HG03354 (cell line): ENCODE measurements around the gene SLC5A6.
"Not testable (repeated sequence)": the region's sequence is repeated elsewhere in the genome, so short reads cannot be mapped to it uniquely, and the experiment has no call there.

ENCODE experiments used
- ATAC-seq: cut with Tn5 transposase; IDR thresholded peaks from one replicate; pipeline ENCODE4 v1.9.1; 2021; ENCODE audit warnings: mild to moderate bottlenecking; ENCODE audit not compliant: unreplicated experiment, poor library complexity, severe bottlenecking

Gene SLC5A6

DNA sequence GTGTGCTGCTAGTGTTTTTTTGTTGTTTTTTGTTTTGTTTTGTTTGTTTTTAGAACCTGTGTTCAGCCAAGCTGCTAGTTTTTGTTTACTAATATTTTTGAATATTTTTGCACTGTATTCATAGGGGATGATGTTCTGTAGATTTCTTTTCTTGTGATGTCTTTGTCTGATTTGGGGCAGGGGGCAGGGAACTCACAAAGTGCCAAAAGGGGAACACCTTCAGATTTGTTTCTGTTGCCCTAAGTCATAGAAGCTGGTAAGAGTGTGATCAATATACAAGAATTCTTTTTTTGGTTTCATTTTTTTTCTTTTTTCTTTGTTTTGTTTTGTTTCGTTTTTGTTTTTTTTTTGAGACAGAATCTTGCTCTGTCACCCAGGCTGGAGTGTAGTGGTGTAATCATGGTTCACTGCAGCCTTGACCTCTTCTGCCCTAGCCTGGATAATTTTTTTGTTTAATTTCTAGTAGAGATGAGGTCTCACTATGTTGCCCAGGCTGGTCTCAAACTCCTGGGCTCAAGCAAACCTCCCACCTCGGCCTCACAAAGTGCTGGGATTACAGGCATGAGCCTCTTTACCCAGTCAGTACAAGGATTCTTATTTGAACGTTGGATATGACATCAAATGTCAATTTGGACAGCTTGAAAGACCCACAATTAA, 32.6 kb downstream of the SLC5A6 start:
- ATAC-seq = no peak

DNA sequence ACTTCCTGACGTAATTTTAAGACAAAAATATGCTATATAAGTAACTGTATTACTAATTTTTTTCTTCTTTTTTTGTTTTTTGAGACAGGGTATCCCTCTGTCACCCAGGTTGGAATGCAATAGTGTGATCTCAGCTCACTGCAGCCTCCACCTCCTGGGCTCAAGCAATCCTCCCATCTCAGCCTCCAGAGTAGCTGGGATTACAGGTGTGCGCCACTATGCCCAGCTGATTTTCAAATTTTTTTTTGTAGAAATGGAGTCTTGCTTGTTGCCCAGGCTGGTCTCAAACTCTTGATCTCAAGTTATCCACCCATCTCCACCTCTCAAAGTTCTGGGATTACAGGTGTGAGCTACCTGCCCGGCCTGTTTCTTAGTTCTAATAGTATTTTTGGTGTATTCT, 33.6 kb downstream of the SLC5A6 start:
- no peak for ATAC-seq

DNA sequence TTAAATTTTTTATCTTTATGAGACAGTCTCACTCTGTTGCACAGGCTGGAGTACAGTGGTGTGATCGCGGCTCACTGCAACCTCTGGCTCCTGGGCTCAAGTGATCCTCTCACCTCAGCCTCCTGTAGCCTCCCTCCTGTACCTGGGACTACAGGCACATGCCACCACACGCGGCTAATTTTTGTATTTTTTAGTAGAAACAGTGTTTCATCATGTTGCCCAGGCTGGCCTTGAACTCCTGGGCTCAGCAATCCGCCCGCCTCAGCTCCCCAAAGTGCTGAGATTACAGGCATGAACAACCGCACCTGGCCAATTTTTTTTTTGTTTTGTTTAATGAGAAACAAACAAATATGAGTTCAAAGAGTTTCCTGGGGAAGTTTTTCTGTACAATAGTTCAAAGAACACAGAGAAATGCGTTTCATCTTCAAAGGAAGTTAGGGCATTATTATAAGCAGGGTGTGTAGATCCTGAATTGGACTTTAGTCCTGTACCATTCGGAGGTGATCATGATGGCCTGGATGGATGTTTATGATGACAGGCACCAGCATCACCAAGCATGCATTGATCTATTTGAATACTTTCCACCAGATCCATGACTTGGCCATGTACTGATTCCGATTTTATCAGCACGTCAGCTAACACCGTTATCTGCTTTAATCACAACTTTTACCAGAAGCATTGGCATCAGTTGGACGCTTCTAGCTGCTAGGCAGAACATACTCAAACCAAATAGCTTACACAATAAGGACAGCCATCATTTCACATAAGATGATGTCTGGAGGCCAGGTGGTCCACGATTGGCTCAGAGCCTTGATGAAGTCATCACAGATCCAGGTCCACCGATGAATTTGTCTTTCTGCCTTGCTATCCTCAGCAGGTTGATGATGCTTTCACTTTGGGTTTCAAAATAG, 34.4 kb downstream of the SLC5A6 start:
- no peak for ATAC-seq

DNA sequence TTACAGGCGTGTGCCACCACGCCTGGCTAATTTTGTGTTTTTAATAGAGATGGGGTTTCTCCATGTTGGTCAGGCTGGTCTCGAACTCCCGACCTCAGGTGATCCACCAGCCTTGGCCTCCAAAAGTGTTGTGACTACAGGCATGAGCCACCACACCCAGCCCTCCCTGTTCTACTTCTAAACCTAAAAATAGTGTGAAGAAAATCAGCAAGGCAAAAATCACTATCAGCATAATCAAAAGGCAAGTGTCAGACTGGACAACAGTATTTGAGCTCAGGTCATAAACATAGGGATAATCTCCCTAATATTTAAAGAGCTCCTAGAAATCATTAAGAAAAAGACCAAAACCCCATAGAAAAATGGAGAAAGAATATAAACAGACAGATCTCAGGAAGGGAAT, 36.3 kb downstream of the SLC5A6 start:
- ATAC-seq = not testable (repeated sequence)

DNA sequence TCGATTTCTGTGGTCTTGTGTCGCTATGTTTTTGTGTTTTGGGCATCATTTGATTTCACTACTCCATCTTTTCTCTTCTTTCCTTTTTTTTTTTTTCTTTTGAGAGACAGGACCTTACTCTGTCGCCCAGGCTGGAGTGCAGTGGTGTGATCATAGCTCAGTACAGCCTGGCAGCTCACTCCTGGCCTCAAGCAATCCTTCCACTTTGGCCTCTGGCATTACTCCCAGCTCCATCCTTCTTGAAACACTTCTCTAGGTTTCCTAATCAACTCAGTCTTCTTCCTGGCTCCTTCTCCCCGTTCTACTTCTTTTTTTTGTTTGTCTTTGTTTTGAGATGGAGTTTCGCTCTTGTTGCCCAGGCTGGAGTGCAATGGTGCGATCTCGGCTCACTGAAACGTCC, 36.7 kb downstream of the SLC5A6 start:
- ATAC-seq = no peak

DNA sequence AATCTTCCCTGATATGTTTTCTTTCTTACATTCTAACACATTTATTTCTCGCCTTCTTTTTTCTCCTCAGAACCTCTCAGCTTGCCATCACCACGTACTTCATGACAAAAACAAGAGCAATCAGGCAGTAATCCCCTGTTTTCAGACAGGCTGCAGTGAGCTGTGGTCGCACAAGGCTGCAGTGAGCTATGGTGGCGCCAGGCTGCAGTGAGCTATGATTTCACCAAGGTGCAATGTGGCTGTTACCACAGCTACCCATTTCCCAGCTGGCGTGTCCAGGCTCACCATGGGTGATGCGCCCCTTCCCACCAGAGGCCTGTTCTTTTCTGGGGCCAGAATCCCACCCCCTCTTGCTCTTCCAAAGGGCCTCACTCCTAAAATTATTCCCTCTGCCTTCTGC, 37.4 kb downstream of the SLC5A6 start:
- ATAC-seq = no peak

DNA sequence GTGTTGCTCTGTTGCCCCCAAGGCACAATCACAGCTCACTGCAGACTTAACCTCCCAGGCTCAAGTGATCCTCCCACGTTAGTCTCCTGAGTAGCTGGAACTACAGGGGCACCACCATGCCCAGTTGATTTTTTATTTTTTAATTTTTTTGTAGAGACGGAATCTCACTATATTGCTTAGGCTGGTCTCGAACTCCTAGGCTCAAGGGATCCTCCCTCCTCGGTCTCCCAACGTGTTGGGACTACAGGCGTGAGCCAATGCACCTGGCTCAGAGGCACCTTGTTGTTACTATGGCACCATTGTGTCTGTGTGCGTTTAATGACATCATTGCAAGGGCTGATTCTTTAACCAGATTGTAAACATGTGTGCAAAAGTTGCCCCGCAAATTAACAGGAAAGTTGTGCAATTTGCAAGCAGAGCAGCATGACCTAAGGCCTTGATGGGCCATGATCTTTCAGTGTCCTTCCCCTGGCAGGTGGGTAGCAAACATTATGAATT, 40.7 kb downstream of the SLC5A6 start:
- no peak for ATAC-seq

DNA sequence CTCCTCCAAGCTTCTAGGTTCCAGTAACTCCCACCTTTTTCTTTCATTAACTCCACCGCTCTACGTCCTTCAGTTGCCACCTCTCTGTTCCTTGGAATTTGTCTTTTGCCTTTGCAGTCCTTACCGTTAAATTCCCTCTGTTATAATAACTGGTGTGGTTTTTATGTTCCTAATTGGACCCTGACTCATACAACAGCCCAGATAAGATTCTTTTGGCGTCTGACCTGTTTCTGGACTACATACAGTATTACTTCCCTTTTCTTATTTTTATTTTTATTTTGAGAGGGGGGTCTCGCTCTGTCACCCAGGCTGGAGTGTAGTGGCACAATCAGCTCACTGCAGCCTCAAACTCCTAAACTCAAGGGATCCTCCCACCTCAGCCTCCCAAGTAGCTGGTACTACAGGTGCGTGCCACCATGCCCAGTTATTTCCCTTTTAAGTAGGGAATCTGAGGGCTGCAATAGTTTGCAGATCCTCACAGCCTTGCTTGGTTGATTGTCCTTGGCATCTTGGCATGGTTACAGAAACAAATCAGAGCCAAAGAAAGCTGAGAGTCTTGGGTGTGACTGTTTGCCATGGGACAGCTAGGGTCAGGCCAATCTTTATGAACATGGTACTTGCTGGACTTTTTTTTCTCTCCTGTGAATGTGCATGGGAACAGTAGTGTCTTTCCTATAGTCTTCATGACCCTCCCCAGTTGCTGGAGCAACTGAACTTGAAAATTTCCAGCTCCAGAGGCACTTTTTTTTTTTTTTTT, 41.3 kb downstream of the SLC5A6 start:
- no peak for ATAC-seq

DNA sequence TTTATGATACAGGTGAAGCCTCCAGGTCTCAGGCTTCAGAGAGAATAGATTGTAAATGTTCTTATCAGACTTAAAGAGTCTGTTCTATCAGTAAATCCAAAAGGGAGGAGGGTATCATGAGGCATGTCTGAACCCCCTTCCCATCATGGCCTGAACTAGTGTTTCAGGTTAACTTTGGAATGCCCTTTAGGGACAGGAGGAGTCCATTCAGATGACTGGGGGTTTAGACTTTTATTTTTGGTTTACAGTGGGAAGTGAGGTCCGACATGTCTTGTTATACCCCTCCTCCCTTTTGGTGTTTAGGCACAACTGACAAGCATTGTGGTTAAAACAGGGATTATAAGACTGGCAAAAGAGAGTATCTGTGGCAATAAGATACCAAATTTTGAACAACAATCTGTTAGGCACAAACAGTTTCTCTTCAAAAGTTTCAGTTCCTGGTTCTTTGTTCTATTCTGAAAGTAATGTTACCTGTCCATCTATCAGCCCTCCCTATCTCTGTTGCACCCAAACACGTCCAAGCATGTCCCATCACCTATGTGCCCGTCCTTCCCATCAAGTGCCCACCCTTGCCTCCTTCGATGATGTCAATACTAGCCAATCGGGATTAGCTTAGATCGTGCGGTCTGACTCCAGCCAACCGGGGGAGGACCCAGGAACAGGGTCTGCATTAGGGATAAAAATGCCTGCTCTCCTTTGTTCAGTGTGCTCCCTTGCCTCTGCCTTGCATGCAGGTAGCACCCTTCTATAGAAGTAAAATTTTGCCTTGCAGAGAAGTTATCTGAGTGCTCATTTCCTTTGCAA, 46.9 kb downstream of the SLC5A6 start:
- ATAC-seq = no peak

DNA sequence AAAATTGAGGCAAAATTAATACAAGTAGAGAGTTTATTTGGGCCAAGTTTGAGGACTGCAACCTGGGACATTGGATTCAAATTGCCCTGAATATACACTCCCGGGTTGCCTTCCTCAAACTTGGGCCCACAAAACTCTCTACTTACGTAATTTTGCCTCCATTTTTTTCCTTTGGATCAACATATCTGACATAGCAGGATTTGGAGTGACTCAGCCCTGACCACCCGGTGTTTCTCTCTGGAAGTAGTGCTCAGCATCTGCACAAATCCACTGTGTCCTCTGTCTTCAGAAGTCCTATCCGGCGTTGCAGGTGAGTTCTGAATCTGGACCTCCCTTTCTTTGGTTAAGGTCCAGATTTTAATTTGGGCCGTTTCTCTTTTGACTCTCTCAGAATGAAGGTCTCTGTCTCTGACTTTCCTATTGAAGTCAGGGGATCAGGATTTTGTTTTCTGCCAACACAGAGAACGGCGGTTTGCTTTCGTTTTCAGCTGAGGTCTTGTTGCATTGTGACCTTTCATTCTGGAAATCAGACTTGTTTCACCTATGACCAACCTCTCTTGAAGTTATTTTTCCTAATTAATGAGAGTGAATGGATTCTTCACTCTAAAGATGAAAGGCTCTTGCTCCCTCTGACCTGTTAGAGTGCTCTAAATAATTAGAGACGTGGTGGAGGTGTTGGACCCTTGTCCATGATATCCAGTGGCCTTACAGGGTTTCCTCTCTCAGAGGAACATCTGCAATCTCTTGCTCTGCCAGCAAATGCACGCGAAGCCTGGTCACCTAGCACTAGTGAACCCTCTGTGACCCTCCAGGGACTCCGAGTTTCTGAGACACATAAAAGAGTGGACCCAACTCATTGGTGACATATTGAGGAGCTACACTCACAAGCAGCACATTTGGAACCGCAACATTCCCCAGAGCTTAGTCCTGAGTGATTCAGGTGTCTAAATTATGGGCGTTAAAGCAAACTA, 49.6 kb downstream of the SLC5A6 start:
- ATAC-seq = no peak

DNA sequence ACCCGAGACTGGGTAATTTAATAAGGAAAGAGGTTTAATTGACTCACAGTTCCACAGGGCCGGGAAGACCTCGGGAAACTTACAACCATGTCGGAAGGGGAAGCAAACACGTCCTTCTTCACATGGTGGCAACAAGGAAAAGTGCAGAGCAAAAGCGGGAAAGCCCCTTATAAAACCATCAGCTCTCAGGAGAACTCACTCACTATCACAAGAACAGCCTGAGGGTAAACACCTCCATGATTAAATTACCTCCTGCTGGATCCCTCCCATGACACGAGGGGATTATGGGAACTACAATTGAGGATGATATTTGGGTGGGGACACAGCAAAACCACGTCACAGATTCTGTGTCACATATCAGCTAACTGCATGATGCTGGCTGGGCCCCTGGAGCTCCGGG, 51.9 kb downstream of the SLC5A6 start:
- no peak for ATAC-seq

DNA sequence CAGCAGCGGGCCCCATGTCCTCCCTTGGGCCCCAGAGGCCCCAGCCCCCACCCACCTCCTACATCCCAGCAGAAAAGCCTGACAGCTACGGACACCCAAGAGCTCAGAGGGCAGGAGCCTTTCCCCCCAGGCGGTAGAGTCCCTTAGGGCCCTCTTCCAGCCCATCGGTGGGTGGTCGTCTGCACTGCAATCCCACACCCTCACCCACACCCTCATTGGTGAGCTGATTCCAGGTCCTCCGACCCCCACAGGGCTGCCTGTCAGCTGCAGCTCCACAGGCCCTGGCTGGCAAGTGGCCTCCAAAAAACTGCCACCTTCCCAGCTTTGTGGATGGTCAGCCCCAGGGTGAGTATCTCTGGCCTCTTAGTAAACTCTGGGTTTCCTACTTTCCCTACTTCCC, 52.8 kb downstream of the SLC5A6 start:
- ATAC-seq = no peak

DNA sequence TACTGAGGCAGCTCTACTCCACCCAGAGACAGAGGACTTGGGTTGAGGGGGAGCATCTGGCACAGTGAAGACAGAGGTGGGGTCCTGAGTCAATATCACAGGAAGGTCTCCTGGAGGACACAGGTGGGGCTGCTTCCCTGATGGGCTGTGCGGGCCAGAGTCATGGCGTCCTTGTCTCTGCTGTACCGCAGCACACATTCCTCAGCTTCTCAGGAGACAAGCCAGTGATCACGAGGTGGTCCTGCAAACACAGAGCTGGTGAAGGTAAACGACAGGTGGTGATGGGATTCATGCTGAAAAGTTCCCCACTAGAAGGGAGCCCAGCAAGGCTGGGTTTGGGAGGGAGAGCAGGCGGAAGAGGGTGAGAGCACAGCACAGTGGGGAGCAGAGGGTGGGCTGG, 53.6 kb downstream of the SLC5A6 start:
- ATAC-seq = no peak

DNA sequence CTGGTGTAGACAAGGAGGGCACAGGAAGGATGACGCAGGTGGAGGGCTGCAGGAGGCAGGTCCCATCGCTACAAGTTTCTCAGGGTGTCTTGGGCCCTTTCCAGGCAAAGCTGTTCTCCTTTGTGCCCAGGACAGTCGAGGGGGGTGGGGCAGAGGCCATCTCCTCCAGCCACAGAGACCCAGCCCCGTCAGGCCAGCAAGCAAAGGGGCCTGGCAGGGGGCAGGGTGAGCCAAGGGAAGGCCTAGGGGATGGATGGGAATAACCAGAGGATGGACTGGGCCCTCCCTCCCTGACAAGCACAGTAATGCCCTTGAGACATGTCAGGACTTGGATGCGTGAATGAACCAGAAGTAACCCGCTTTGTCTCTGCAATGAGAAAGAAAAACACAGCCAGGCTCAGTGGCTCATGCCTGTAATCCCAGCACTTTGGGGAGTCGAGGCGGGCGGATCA, 57.0 kb downstream of the SLC5A6 start:
- ATAC-seq = no peak

DNA sequence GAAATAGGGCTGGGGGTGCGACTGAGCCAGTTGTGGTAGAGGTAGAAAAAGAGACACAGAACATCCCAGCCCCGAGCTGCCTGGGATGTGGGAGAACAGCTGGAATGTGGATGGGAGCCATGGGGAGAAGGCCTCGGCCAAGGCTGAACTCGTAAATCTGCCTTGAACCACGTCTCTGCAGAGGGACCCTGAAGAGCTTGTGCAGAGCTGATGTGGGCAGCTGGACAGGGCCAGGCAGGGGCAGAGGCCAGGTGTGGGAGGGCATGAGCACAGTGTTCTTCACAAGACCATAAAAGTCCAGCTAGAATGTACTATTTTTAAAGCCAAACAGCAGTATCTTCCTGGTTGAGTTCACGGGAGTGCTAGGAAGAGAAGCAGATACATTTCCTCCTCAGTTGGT, 57.6 kb downstream of the SLC5A6 start:
- ATAC-seq = no peak

DNA sequence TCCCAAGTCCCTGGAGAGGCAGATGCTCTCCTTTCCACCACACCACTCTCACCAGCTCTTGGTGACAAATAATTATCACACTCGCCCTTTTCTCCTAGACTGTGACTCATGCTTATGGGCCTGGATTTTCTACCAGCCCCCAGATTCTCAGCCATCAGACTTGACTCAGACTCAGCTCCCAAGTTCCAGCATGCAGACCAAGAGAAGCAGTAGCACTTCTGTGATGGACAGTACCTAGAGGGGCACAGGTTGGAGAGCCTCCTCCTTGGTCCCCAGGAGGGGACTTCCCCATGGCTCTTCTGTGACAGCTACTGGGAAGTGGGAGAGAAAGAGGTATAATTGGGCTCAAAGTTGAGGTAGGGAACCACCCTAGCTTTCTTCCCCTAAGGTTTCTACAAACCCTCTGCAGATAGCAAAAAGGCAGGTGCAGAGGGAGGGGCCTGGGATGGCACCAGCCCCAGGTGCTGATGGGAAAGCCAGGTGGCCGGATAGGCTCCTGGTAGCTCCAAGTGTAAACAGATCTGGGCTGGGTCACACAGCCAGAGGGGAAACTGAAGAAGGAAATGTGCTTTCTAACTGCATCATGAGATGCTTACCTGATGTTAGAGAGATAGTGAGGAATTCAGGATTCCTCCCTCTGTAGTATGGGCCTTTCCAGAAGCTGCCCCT, 59.1 kb downstream of the SLC5A6 start:
- no peak for ATAC-seq

DNA sequence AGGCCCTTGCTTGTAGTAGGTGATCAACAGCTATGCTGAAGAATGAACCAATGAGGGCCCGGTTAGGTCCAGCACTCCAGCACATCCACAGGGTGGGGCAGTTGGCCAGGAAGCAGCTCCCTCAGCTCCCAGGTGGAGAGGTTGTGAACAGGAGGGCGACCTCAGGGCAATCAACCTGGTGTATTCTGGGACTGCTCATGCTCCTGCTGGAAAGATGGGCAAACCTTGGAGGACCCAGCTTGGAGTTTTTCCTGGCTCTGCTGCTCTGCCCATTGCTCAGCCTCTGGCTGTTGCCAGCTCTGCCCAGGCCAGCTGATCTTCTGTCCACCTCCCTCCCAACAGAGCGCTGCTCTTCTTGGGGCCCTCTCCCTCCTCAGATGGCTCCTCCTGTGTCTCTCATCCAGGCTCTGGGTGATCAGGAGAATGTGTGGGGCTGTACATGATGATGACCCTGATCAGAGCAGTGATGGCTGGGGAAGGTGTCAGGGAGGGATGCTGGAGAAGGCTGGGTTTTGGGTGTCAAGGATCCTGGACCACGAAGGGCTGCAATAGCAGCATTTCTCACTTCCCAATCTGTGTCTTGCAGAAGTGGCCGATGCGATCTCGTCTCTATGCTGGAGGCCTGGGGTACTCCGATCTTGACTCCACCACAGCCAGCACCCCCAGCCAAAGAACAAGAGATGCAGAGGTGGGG, 59.8 kb downstream of the SLC5A6 start:
- no peak for ATAC-seq
